ENCODE data around the gene SCP2. TPM values are rescaled to one million over a fixed set of nuclear protein-coding genes. Genes with fewer than 3 reads are reported as not detected.

Gene SCP2
- total RNA-seq, 1 donor from 2014 or later = 89.8 TPM

DNA sequence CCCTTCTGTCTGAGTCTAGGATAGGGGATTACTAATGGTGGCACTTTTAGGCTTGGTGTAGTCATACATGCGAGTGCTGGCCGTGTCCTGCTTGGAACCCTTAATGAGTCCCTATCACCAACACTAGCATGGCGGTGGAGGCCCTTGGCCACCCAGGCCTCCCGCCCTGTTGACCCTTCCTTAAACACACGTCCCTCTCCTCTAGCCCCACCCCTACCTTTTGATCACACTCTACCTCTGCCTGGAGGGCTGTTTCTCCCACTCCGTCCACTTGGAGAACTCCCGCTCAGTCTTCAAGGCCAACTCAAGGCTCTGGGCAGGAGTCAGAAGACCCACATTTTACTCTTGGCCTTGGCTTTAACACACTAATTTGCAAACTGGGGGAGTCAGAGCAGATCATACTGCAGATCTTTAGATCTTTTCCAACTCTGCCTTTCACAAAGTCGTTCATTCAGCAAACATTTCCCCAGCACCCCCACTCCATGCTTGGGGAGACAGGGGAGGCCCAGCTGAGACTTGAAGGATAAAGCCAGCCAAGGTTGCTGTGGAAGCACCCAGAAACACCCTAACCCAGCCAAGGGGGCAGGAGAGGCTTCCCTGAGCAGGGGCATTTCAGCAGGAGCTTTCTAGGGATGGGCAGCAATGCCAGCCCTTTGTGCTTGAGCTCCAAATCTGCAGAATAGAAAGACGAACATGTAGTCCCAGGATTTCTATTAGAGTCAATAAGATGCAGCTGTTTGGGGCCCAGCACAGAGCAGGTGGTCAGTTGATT, 136.9 kb downstream of the SCP2 start:
- H3K4me1 Mint-ChIP-seq (ENCODE audit: low read depth, unreplicated experiment) = no peaks in the 10 kb centered on the region
- no peak overlapping the region for H3K27ac Mint-ChIP-seq (ENCODE audit: unreplicated experiment)
- no peak for FAIRE-seq
- DNase-seq (ENCODE audit: low read depth) = no peak
- no peaks in the 10 kb centered on the region for H3K36me3 ChIP-seq (ENCODE audit: insufficient read depth, low read length)
- H3K27me3 Mint-ChIP-seq (ENCODE audit: low read depth, unreplicated experiment) = peaks cover 72% of the 10 kb centered on the region
- H3K36me3 Mint-ChIP-seq (ENCODE audit: low read depth, unreplicated experiment) = no peaks in the 10 kb centered on the region
- H3K4me3 ChIP-seq (ENCODE audit: insufficient read depth, low read depth, low read length) = no peak overlapping the region
- H3K4me2 ChIP-seq (ENCODE audit: low read length) = no peak overlapping the region
- H3K4me1 ChIP-seq (ENCODE audit: insufficient read depth, low read length) = peaks cover 7% of the 10 kb centered on the region
- H3K9ac ChIP-seq (ENCODE audit: low read length) = no peak overlapping the region
- TF ChIP-seq, protein P1, sequence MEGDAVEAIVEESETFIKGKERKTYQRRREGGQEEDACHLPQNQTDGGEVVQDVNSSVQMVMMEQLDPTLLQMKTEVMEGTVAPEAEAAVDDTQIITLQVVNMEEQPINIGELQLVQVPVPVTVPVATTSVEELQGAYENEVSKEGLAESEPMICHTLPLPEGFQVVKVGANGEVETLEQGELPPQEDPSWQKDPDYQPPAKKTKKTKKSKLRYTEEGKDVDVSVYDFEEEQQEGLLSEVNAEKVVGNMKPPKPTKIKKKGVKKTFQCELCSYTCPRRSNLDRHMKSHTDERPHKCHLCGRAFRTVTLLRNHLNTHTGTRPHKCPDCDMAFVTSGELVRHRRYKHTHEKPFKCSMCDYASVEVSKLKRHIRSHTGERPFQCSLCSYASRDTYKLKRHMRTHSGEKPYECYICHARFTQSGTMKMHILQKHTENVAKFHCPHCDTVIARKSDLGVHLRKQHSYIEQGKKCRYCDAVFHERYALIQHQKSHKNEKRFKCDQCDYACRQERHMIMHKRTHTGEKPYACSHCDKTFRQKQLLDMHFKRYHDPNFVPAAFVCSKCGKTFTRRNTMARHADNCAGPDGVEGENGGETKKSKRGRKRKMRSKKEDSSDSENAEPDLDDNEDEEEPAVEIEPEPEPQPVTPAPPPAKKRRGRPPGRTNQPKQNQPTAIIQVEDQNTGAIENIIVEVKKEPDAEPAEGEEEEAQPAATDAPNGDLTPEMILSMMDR (IDR thresholded peaks at IDR 0.05; ENCODE audit: insufficient read depth, low read depth, low read length) = no peak
- TF ChIP-seq EZH2 (IDR thresholded peaks at IDR 0.05; ENCODE audit: insufficient read depth, low read length) = no peak
- H4K20me1 ChIP-seq (ENCODE audit: insufficient read depth, low read length) = no peaks in the 10 kb centered on the region
- no peaks in the 10 kb centered on the region for H3K9me3 ChIP-seq (ENCODE audit: insufficient read depth, low read depth, low read length)
- no peak overlapping the region for H3K27ac ChIP-seq (ENCODE audit: low read depth, low read length)
- H2AFZ ChIP-seq (ENCODE audit: low read depth, low read length) = no peak overlapping the region
- no peaks in the 10 kb centered on the region for H3K79me2 ChIP-seq (ENCODE audit: insufficient read depth, low read length)
- H3K4me3 Mint-ChIP-seq (ENCODE audit: unreplicated experiment) = no peak overlapping the region
- peaks cover 29% of the 10 kb centered on the region for H3K27me3 ChIP-seq (ENCODE audit: insufficient read depth, low read length)
- H3K9me3 Mint-ChIP-seq (ENCODE audit: unreplicated experiment) = no peaks in the 10 kb centered on the region

DNA sequence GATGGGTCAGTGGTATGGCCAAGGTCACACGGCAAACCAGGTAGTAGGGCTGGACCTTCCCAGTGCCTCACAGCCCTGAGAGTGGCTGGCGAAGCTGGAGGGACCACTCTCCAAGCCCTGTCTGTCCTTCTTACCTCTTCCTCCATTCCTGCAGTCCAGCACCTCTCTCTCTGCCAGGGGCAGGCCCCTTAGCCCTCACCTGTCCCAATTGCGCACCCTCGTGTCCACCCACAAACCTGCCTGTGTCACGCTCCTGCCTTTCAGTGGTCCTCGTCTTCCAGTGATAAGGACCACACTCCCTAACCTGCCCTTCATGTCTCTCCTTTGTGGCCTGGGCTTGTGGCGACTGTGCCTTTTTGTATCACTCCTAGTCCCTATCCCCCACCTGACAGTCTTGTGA, 138.3 kb downstream of the SCP2 start:
- TF ChIP-seq EZH2 (IDR thresholded peaks at IDR 0.05; ENCODE audit: insufficient read depth, low read length) = no peak
- TF ChIP-seq, protein P1 (IDR thresholded peaks at IDR 0.05; ENCODE audit: insufficient read depth, low read depth, low read length) = no peak
- Histone ChIP-seq H3K4me1 (ENCODE audit: insufficient read depth, low read length) (peaks cover 7% of the 10 kb centered on the region), H3K9me3 (ENCODE audit: insufficient read depth, low read depth, low read length) (no peaks in the 10 kb centered on the region), H2AFZ (ENCODE audit: low read depth, low read length) (no peak overlapping the region), H3K4me3 (ENCODE audit: insufficient read depth, low read depth, low read length) (no peak overlapping the region), H3K27ac (ENCODE audit: low read depth, low read length) (no peak overlapping the region), H3K27me3 (ENCODE audit: insufficient read depth, low read length) (peaks cover 26% of the 10 kb centered on the region), H3K36me3 (ENCODE audit: insufficient read depth, low read length) (no peaks in the 10 kb centered on the region), H3K79me2 (ENCODE audit: insufficient read depth, low read length) (no peaks in the 10 kb centered on the region), H4K20me1 (ENCODE audit: insufficient read depth, low read length) (no peaks in the 10 kb centered on the region), H3K9ac (ENCODE audit: low read length) (no peak overlapping the region), H3K4me2 (ENCODE audit: low read length) (no peak overlapping the region)
- no peaks in the 10 kb centered on the region for H3K36me3 Mint-ChIP-seq (ENCODE audit: low read depth, unreplicated experiment)
- no peak for DNase-seq (ENCODE audit: low read depth)
- H3K27ac Mint-ChIP-seq (ENCODE audit: unreplicated experiment) = no peak overlapping the region
- no peaks in the 10 kb centered on the region for H3K9me3 Mint-ChIP-seq (ENCODE audit: unreplicated experiment)
- H3K4me3 Mint-ChIP-seq (ENCODE audit: unreplicated experiment) = no peak overlapping the region
- no peak for FAIRE-seq
- H3K4me1 Mint-ChIP-seq (ENCODE audit: low read depth, unreplicated experiment) = no peaks in the 10 kb centered on the region
- H3K27me3 Mint-ChIP-seq (ENCODE audit: low read depth, unreplicated experiment) = peaks cover 62% of the 10 kb centered on the region

DNA sequence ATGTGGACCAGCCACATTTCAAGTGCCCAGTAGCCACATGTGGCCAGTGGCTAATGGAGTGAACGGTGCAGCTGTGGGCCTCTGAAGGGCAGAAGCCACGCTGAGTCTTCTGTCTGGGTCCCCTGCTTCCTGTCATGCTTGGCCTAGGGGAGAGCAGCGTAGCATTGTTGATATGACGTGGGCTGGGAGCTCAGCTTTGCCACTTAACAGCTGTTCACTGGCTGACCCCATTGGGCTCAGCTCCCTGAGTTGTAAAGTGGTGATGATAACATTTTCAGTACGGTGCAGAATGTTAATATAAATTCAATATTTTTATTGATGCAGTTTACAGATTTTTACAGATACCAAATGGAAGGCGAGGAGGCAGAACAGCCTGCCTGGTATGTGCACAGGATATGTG, 139.4 kb downstream of the SCP2 start:
- no peak overlapping the region for H3K4me3 ChIP-seq (ENCODE audit: insufficient read depth, low read depth, low read length)
- no peaks in the 10 kb centered on the region for H3K36me3 ChIP-seq (ENCODE audit: insufficient read depth, low read length)
- no peaks in the 10 kb centered on the region for H3K79me2 ChIP-seq (ENCODE audit: insufficient read depth, low read length)
- H4K20me1 ChIP-seq (ENCODE audit: insufficient read depth, low read length) = no peaks in the 10 kb centered on the region
- Mint-ChIP-seq H3K27me3 (ENCODE audit: low read depth, unreplicated experiment) (peaks cover 53% of the 10 kb centered on the region), H3K4me3 (ENCODE audit: unreplicated experiment) (no peak overlapping the region), H3K36me3 (ENCODE audit: low read depth, unreplicated experiment) (no peaks in the 10 kb centered on the region), H3K4me1 (ENCODE audit: low read depth, unreplicated experiment) (no peaks in the 10 kb centered on the region), H3K27ac (ENCODE audit: unreplicated experiment) (no peak overlapping the region), H3K9me3 (ENCODE audit: unreplicated experiment) (no peaks in the 10 kb centered on the region)
- TF ChIP-seq EZH2 (IDR thresholded peaks at IDR 0.05; ENCODE audit: insufficient read depth, low read length) = no peak
- TF ChIP-seq, protein P1 (IDR thresholded peaks at IDR 0.05; ENCODE audit: insufficient read depth, low read depth, low read length) = no peak
- no peak overlapping the region for H3K27ac ChIP-seq (ENCODE audit: low read depth, low read length)
- DNase-seq (ENCODE audit: low read depth) (no peak), FAIRE-seq (no peak)
- H3K9ac ChIP-seq (ENCODE audit: low read length) = no peak overlapping the region
- H2AFZ ChIP-seq (ENCODE audit: low read depth, low read length) = no peak overlapping the region
- H3K4me1 ChIP-seq (ENCODE audit: insufficient read depth, low read length) = peaks cover 7% of the 10 kb centered on the region
- no peaks in the 10 kb centered on the region for H3K9me3 ChIP-seq (ENCODE audit: insufficient read depth, low read depth, low read length)
- H3K4me2 ChIP-seq (ENCODE audit: low read length) = no peak overlapping the region
- peaks cover 23% of the 10 kb centered on the region for H3K27me3 ChIP-seq (ENCODE audit: insufficient read depth, low read length)

All from astrocyte (in vitro differentiated cells and primary cell).